ENCODE data around the gene RABEP1.
A peak's percentile ranks its signal among the peaks of the same experiment; 100 is the strongest.
"Not testable (repeated sequence)": the region's sequence is repeated elsewhere in the genome, so short reads cannot be mapped to it uniquely, and the experiment has no call there.

Gene RABEP1

GRCh38 chr17:5281814-5282641 is at the start of gene RABEP1:
RABEP1 (plus strand) TSS chr17:5282284; CDS start chr17:5282487, 203 bp downstream.
- peak within 1 kb of the TSS; percentile 99 for H3K4me3 ChIP-seq (ENCODE audit: low read length, poor library complexity, severe bottlenecking)
- TF ChIP-seq EZH2phosphoT487 (IDR thresholded peaks at IDR 0.05; ENCODE audit: borderline replicate concordance), result no peak
- peak; percentile 17; the same call in 1 of the 2 replicates for TF ChIP-seq CTCF (conservative IDR thresholded peaks at IDR 0.05; ENCODE audit: low read length)
- H3K9me2 ChIP-seq (replicated peaks; ENCODE audit: low read depth, low read length), result no peaks in the 10 kb centered on the region
- H2AFZ ChIP-seq (ENCODE audit: low read length), result peak within 1 kb of the TSS; percentile 85
- H3K4me2 ChIP-seq (ENCODE audit: low read depth, low read length, poor library complexity, severe bottlenecking), result peak within 1 kb of the TSS; percentile 97
- H4K20me1 ChIP-seq (ENCODE audit: insufficient read depth, low read length, poor library complexity, severe bottlenecking), result peaks cover 33% of the 10 kb centered on the region
- peaks cover 30% of the 10 kb centered on the region for H3K4me1 ChIP-seq (ENCODE audit: insufficient read depth, low read length, poor library complexity, severe bottlenecking)
- no peaks in the 10 kb centered on the region for H3K27me3 ChIP-seq (ENCODE audit: insufficient read depth, low read length, poor library complexity, severe bottlenecking)
- no peaks in the 10 kb centered on the region for H3K36me3 ChIP-seq (ENCODE audit: insufficient read depth, low read length)
- no peaks in the 10 kb centered on the region for H3F3A ChIP-seq (ENCODE audit: low read depth)
- peak within 1 kb of the TSS; percentile 84 for H3K9ac ChIP-seq (ENCODE audit: low read depth, low read length, poor library complexity, severe bottlenecking)
- H3K9me3 ChIP-seq (ENCODE audit: insufficient read depth, low read depth, low read length), result no peaks in the 10 kb centered on the region
- peaks cover 45% of the 10 kb centered on the region for H3K79me2 ChIP-seq (ENCODE audit: insufficient read depth, low read length)

GRCh38 chr17:5233492-5233891 is 48.6 kb upstream of the RABEP1 start:
- H3K4me1 ChIP-seq (ENCODE audit: insufficient read depth, low read length, poor library complexity, severe bottlenecking); H3K9me2 ChIP-seq (replicated peaks; ENCODE audit: low read depth, low read length); H4K20me1 ChIP-seq (ENCODE audit: insufficient read depth, low read length, poor library complexity, severe bottlenecking); H3K27me3 ChIP-seq (ENCODE audit: insufficient read depth, low read length, poor library complexity, severe bottlenecking); H2AFZ ChIP-seq (ENCODE audit: low read length); H3K4me2 ChIP-seq (ENCODE audit: low read depth, low read length, poor library complexity, severe bottlenecking); H3F3A ChIP-seq (ENCODE audit: low read depth); H3K4me3 ChIP-seq (ENCODE audit: low read length, poor library complexity, severe bottlenecking); H3K9ac ChIP-seq (ENCODE audit: low read depth, low read length, poor library complexity, severe bottlenecking); H3K9me3 ChIP-seq (ENCODE audit: insufficient read depth, low read depth, low read length); H3K79me2 ChIP-seq (ENCODE audit: insufficient read depth, low read length); H3K36me3 ChIP-seq (ENCODE audit: insufficient read depth, low read length): not testable (repeated sequence)

- no peak for TF ChIP-seq EZH2phosphoT487 (IDR thresholded peaks at IDR 0.05; ENCODE audit: borderline replicate concordance)
- TF ChIP-seq CTCF (conservative IDR thresholded peaks at IDR 0.05; ENCODE audit: low read length), result no peak
- Histone ChIP-seq H3K79me2 (ENCODE audit: insufficient read depth, low read length) (no peaks in the 10 kb centered on the region), H3K4me1 (ENCODE audit: insufficient read depth, low read length, poor library complexity, severe bottlenecking) (peaks cover 4% of the 10 kb centered on the region), H3K9ac (ENCODE audit: low read depth, low read length, poor library complexity, severe bottlenecking) (no peak within 1 kb of the TSS), H3F3A (ENCODE audit: low read depth) (no peaks in the 10 kb centered on the region), H3K4me3 (ENCODE audit: low read length, poor library complexity, severe bottlenecking) (no peak within 1 kb of the TSS), H3K9me3 (ENCODE audit: insufficient read depth, low read depth, low read length) (no peaks in the 10 kb centered on the region), H3K27me3 (ENCODE audit: insufficient read depth, low read length, poor library complexity, severe bottlenecking) (no peaks in the 10 kb centered on the region), H3K9me2 (replicated peaks; ENCODE audit: low read depth, low read length) (no peaks in the 10 kb centered on the region), H3K36me3 (ENCODE audit: insufficient read depth, low read length) (no peaks in the 10 kb centered on the region), H4K20me1 (ENCODE audit: insufficient read depth, low read length, poor library complexity, severe bottlenecking) (no peaks in the 10 kb centered on the region), H3K4me2 (ENCODE audit: low read depth, low read length, poor library complexity, severe bottlenecking) (no peak within 1 kb of the TSS), H2AFZ (ENCODE audit: low read length) (no peak within 1 kb of the TSS)
Measured at GRCh38 chr17:5234645-5235576, 47.2 kb upstream of the RABEP1 start, which contains the start of gene SCIMP. SCIMP (minus strand) TSS chr17:5234860; CDS start chr17:5234755, 105 bp downstream.
